Neural cell (in vitro differentiated cells): ENCODE results near the gene GCN1.

Experiments used
- EP300 ChIP-seq: fragments of 450-650 bp; conservative IDR thresholded peaks from 2 replicates; pipeline ENCODE4 v1.6.1; 2014; ENCODE audit warnings: antibody characterized with exemption, mild to moderate bottlenecking, moderate library complexity; ENCODE audit not compliant: poor library complexity, severe bottlenecking
- EZH2 ChIP-seq: fragments of 200-600, 300-800 bp; shearing (Covaris generic), sonication (generic); IDR thresholded peaks from 2 replicates; pipeline ENCODE4 v1.6.1; 2014; ENCODE audit warnings: antibody characterized with exemption, low read length, borderline replicate concordance, mild to moderate bottlenecking; ENCODE audit not compliant: insufficient read depth, poor library complexity, severe bottlenecking
- MXI1 ChIP-seq: fragments of 450-650 bp; conservative IDR thresholded peaks from 2 replicates; pipeline ENCODE4 v1.6.1; 2014; ENCODE audit warnings: antibody characterized with exemption, mild to moderate bottlenecking; ENCODE audit not compliant: poor library complexity, severe bottlenecking
- POLR2AphosphoS5 ChIP-seq: IDR thresholded peaks from 2 replicates; pipeline ENCODE4 v1.6.1; 2012
- RAD21 ChIP-seq: fragments of 450-650 bp; conservative IDR thresholded peaks from 2 replicates; pipeline ENCODE4 v1.6.1; 2014; ENCODE audit warnings: antibody characterized with exemption, mild to moderate bottlenecking, moderate library complexity
- REST ChIP-seq: IDR thresholded peaks from 2 replicates; pipeline ENCODE4 v1.6.1; 2012; ENCODE audit warnings: borderline replicate concordance
- SMC3 ChIP-seq: fragments of 450-650 bp; conservative IDR thresholded peaks from 2 replicates; pipeline ENCODE4 v1.6.1; 2014; ENCODE audit warnings: antibody characterized with exemption, mild to moderate bottlenecking, moderate library complexity; ENCODE audit not compliant: poor library complexity
- TAF1 ChIP-seq: IDR thresholded peaks from 2 replicates; pipeline ENCODE4 v1.6.1; 2012; ENCODE audit warnings: low read depth
- TF ChIP-seq, protein P1 (sequence below): fragments of 450-650 bp; IDR thresholded peaks from 2 replicates; pipeline ENCODE4 v1.5.1; 2014; ENCODE audit warnings: antibody characterized with exemption, mild to moderate bottlenecking, moderate library complexity; ENCODE audit not compliant: poor library complexity, severe bottlenecking

DNA sequence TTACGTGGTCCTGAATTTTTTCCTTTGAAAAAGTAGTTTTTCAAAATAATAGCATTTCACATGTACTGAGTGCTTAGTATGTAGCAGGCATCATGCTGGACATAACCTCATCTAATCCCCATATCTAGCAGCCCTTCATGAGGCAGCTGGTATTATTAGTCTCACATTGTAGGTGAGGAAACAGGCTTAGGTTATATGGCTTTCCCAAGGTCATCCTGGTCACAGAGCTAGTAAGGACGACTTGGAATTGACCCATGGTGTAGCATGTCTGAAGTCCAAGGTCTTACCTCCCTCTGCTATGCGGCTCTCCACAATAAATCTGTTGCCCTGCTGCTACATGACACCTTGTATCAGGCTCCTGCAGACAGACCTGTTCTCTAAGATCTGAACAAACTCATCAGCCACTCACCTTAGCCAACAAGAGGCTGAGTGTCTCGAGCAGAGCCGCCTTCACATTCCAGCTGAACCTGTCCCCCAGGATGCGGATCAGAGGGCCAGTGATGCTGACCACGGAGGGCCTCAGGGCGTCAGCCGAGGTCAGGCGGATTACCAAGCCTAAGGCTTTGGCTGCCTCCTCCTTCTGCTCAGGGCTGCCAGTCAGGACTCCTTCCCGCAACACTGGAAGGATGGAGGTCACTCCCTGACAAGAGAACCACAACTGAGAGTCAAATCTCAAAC, 58.3 kb downstream of the GCN1 start:
- no peak for TF ChIP-seq REST
- no peak for TF ChIP-seq EZH2
- TF ChIP-seq, protein P1, sequence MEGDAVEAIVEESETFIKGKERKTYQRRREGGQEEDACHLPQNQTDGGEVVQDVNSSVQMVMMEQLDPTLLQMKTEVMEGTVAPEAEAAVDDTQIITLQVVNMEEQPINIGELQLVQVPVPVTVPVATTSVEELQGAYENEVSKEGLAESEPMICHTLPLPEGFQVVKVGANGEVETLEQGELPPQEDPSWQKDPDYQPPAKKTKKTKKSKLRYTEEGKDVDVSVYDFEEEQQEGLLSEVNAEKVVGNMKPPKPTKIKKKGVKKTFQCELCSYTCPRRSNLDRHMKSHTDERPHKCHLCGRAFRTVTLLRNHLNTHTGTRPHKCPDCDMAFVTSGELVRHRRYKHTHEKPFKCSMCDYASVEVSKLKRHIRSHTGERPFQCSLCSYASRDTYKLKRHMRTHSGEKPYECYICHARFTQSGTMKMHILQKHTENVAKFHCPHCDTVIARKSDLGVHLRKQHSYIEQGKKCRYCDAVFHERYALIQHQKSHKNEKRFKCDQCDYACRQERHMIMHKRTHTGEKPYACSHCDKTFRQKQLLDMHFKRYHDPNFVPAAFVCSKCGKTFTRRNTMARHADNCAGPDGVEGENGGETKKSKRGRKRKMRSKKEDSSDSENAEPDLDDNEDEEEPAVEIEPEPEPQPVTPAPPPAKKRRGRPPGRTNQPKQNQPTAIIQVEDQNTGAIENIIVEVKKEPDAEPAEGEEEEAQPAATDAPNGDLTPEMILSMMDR: no peak
- TF ChIP-seq POLR2AphosphoS5: no peak
- no peak for TF ChIP-seq SMC3
- no peak for TF ChIP-seq MXI1
- TF ChIP-seq TAF1: no peak
- no peak for TF ChIP-seq EP300
- TF ChIP-seq RAD21: no peak
